ENCODE data around the gene IGFBP5.

The IGFBP5 gene

DNA sequence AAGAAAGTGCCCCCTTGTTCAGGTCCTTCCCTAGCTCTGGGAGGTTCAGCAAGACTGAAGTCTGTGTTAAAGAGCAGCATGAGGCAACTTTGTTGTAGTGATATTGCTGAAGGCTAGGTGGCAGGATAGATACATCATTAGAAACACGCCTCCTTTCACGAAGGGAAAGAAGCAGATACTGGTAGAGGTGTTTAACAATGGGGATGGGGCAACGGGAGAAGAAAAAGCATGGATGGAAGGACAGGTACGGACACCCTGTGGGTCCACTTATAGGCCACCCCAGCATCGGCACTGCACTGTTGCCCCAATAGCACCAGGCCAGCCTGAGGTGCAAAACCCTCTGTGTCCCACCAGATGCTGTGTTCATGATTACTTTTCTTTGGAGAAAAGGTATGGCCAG, 3.5 kb upstream of the IGFBP5 start:
- no peak overlapping the region for H3K27ac ChIP-seq (replicated peaks)
- peak in 1 of 2 experiments; percentile 21 for DNase-seq (ENCODE audit: low read depth in 1 of 2, low spot score in 1 of 2)
- no peak overlapping the region for H3K4me3 ChIP-seq (replicated peaks; ENCODE audit: insufficient read depth, low read length)
- no peak for TF ChIP-seq POLR2AphosphoS5 (IDR thresholded peaks at IDR 0.05; ENCODE audit: low read depth)
- TF ChIP-seq, protein P1, sequence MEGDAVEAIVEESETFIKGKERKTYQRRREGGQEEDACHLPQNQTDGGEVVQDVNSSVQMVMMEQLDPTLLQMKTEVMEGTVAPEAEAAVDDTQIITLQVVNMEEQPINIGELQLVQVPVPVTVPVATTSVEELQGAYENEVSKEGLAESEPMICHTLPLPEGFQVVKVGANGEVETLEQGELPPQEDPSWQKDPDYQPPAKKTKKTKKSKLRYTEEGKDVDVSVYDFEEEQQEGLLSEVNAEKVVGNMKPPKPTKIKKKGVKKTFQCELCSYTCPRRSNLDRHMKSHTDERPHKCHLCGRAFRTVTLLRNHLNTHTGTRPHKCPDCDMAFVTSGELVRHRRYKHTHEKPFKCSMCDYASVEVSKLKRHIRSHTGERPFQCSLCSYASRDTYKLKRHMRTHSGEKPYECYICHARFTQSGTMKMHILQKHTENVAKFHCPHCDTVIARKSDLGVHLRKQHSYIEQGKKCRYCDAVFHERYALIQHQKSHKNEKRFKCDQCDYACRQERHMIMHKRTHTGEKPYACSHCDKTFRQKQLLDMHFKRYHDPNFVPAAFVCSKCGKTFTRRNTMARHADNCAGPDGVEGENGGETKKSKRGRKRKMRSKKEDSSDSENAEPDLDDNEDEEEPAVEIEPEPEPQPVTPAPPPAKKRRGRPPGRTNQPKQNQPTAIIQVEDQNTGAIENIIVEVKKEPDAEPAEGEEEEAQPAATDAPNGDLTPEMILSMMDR (IDR thresholded peaks at IDR 0.05; ENCODE audit: insufficient read depth, low read length): peak; percentile 67
- H3K27me3 ChIP-seq (ENCODE audit: insufficient read depth, poor library complexity, severe bottlenecking): peaks cover 52% of the 10 kb centered on the region

DNA sequence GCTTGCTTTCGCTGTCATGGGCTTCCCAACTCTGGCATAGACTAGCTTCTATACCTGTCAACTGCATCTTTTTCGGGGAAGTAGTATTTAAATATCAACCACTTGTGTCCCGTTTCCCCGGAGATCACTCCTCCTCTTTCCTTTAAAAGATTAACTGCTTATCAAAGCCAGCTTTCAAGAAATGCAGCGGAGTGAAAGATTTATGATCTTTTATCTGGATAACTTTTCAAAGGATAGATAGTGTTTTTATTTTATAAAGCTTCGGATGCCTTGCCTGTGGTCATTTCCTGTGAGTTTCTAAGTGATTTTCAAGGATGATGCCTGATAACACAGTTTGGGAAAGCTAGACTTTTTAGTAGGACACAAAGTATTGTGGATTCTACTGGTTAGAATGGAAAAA, 2.9 kb upstream of the IGFBP5 start:
- Histone ChIP-seq H3K4me3 (replicated peaks; ENCODE audit: insufficient read depth, low read length) (no peak overlapping the region), H3K27ac (replicated peaks) (no peak overlapping the region), H3K27me3 (ENCODE audit: insufficient read depth, poor library complexity, severe bottlenecking) (peaks cover 56% of the 10 kb centered on the region)
- no peak for DNase-seq (ENCODE audit: low read depth in 1 of 2, low spot score in 1 of 2)
- TF ChIP-seq, protein P1 (IDR thresholded peaks at IDR 0.05; ENCODE audit: insufficient read depth, low read length): no peak
- TF ChIP-seq GABPA (IDR thresholded peaks at IDR 0.05; ENCODE audit: low read depth) (no peak), POLR2AphosphoS5 (IDR thresholded peaks at IDR 0.05; ENCODE audit: low read depth) (no peak), SPI1 (IDR thresholded peaks at IDR 0.05; ENCODE audit: borderline replicate concordance, low read depth) (no peak)
- TF ChIP-seq, protein P2, sequence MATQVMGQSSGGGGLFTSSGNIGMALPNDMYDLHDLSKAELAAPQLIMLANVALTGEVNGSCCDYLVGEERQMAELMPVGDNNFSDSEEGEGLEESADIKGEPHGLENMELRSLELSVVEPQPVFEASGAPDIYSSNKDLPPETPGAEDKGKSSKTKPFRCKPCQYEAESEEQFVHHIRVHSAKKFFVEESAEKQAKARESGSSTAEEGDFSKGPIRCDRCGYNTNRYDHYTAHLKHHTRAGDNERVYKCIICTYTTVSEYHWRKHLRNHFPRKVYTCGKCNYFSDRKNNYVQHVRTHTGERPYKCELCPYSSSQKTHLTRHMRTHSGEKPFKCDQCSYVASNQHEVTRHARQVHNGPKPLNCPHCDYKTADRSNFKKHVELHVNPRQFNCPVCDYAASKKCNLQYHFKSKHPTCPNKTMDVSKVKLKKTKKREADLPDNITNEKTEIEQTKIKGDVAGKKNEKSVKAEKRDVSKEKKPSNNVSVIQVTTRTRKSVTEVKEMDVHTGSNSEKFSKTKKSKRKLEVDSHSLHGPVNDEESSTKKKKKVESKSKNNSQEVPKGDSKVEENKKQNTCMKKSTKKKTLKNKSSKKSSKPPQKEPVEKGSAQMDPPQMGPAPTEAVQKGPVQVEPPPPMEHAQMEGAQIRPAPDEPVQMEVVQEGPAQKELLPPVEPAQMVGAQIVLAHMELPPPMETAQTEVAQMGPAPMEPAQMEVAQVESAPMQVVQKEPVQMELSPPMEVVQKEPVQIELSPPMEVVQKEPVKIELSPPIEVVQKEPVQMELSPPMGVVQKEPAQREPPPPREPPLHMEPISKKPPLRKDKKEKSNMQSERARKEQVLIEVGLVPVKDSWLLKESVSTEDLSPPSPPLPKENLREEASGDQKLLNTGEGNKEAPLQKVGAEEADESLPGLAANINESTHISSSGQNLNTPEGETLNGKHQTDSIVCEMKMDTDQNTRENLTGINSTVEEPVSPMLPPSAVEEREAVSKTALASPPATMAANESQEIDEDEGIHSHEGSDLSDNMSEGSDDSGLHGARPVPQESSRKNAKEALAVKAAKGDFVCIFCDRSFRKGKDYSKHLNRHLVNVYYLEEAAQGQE (IDR thresholded peaks at IDR 0.05; ENCODE audit: insufficient replicate concordance, low read depth): no peak

DNA sequence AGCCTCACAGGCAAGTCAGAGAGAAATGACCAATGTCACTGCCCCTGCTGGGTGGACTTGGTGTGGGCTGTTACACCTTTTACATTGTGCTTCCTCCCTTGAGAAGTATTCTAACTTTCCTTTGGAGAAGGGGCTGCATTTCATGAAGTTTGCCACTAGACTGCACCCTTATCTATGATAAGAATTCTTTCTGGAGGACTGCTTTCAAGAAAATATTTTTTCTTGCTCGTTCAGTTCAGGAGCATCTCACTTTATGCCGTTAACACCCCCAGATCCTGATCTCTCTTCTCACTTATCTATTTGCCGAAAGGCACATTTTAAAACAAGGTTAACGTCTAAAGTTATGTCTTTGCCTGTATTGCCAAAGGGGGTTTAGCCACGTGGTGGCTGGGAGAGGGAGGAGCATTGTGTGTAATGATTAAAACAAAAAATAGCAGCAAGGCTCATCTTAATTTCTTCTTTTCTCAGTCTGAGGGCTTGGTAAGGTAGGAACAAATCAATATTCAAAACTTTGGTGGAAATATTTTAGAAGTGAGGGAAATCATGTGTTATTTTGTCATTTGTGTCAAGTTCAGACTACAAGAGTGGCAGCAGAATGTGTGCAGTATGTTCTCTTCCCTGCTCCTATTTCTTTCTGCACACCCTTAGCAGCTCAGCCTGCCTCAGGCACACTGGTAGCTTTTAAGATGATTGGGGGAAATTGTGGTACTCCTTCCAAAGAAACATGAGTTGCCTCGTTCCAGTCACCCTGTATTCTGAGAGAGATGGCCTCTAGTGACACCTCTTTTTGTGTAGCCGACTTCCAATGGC, 1.6 kb upstream of the IGFBP5 start:
- TF ChIP-seq POLR2AphosphoS5 (IDR thresholded peaks at IDR 0.05; ENCODE audit: low read depth): no peak
- TF ChIP-seq, protein P1 (IDR thresholded peaks at IDR 0.05; ENCODE audit: insufficient read depth, low read length): peak; percentile 17
- Histone ChIP-seq H3K27me3 (ENCODE audit: insufficient read depth, poor library complexity, severe bottlenecking) (peaks cover 68% of the 10 kb centered on the region), H3K4me3 (replicated peaks; ENCODE audit: insufficient read depth, low read length) (no peak overlapping the region), H3K27ac (replicated peaks) (no peak overlapping the region)
- no peak for DNase-seq (ENCODE audit: low read depth in 1 of 2, low spot score in 1 of 2)

DNA sequence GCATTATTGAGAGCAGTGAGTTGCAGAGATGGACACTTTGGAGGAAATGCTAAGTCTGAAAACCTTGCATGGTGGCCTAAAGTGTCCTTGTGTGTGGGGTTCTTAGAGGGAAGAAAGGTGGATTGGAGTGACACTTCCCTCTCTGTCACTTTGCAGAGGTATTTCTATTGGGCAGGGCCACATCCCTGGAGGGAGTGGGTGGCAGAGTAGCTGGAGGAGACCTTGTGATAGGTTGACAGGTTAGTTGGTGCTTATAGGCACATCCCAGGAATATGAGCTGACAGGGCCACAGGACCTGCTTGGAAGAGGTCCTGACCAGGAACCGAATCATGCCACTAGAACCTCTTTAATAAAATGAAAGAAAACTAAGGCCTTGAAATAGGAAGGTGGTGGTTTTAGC, 972 bp upstream of the IGFBP5 start:
- no peak for DNase-seq (ENCODE audit: low read depth in 1 of 2, low spot score in 1 of 2)
- TF ChIP-seq SPI1 (IDR thresholded peaks at IDR 0.05; ENCODE audit: borderline replicate concordance, low read depth): no peak
- TF ChIP-seq, protein P2 (IDR thresholded peaks at IDR 0.05; ENCODE audit: insufficient replicate concordance, low read depth): no peak
- TF ChIP-seq, protein P1 (IDR thresholded peaks at IDR 0.05; ENCODE audit: insufficient read depth, low read length): no peak
- TF ChIP-seq POLR2AphosphoS5 (IDR thresholded peaks at IDR 0.05; ENCODE audit: low read depth): no peak
- TF ChIP-seq GABPA (IDR thresholded peaks at IDR 0.05; ENCODE audit: low read depth): no peak
- H3K4me3 ChIP-seq (replicated peaks; ENCODE audit: insufficient read depth, low read length): no peak overlapping the region
- H3K27ac ChIP-seq (replicated peaks): no peak overlapping the region
- peaks cover 73% of the 10 kb centered on the region for H3K27me3 ChIP-seq (ENCODE audit: insufficient read depth, poor library complexity, severe bottlenecking)
